HepG2 (cell line): ENCODE results near the gene KLHL3. TPM values are rescaled to one million over a fixed set of nuclear protein-coding genes. Genes with fewer than 3 reads are reported as not detected.

ENCODE experiments used
- ATAC-seq: fragments of 200-7000 bp; cut with Tn5 transposase; 3 replicates; pipeline ENCODE4 v1.9.1; 2020; ENCODE audit warnings: mild to moderate bottlenecking, moderate library complexity
- BruUV-seq: library from RNA; stranded (reverse); fragments of 400-500 nt; replicated peaks from 2 replicates; lab custom pipeline; 2021; lab: Mats Ljungman, UMichigan
- CTCF ChIA-PET: fragments of 300-600 bp; formaldehyde crosslinking; extraction: SDS; loops from one replicate; lab custom pipeline; 2021; ENCODE audit warnings: low total read pairs, inconsistent platforms, low intra/inter-chr PET ratio; lab: Yijun Ruan, JAX
- POLR2A ChIA-PET: fragments of 350-600 bp; sonication (Branson Sonifier 250); formaldehyde crosslinking; loops from one replicate; lab custom pipeline; 2020; ENCODE audit warnings: antibody characterized with exemption, inconsistent platforms; lab: Yijun Ruan, JAX
- DNase-seq: peaks from one replicate; pipeline ENCODE4 v3.0.0-alpha.2; 2015; ENCODE audit warnings: low spot score
- FAIRE-seq: peaks from 3 replicates; lab custom pipeline; 2011; peaks lifted over from hg19 to GRCh38; lab: Jason Lieb, UNC
- H2AFZ ChIP-seq: one replicate; pipeline ENCODE4 v1.6.1; 2011; ENCODE audit warnings: low read length, inconsistent platforms
- H3K27ac ChIP-seq: fragments of 300-600 bp; 3 replicates; pipeline ENCODE4 v1.8.0; 2011; ENCODE audit warnings: mixed run types, mild to moderate bottlenecking, mixed read lengths, low read length, inconsistent platforms; ENCODE audit not compliant: insufficient read depth; ENCODE audit errors: extremely low read length
- H3K27me3 ChIP-seq, 2 experiments: fragments of 200-600 bp in 1 of 2; 2 replicates in 1 of 2; 3 replicates in 1 of 2; pipeline versions ENCODE4 v1.6.0 to v1.8.0; 2011; ENCODE audit warnings: low read length in 2 of 2, mild to moderate bottlenecking in 2 of 2, moderate library complexity in 2 of 2, inconsistent platforms in 1 of 2; ENCODE audit not compliant: insufficient read depth in 2 of 2, control insufficient read depth in 1 of 2
- H3K36me3 ChIP-seq, 2 experiments: fragments of 200-600 bp in 1 of 2; replicated peaks in 1 of 2; 2 replicates in 1 of 2; 3 replicates in 1 of 2; pipeline versions ENCODE4 v1.5.1 to v1.8.0; 2011; ENCODE audit warnings: low read length in 2 of 2, inconsistent platforms in 1 of 2; ENCODE audit not compliant: insufficient read depth in 2 of 2, control insufficient read depth in 1 of 2
- H3K4me1 ChIP-seq: 2 replicates; pipeline ENCODE4 v1.5.1; 2012; ENCODE audit warnings: low read length, inconsistent platforms; ENCODE audit not compliant: insufficient read depth
- H3K4me2 ChIP-seq: 2 replicates; pipeline ENCODE4 v1.6.0; 2011; ENCODE audit warnings: low read depth, low read length, inconsistent platforms
- H3K4me3 ChIP-seq, 3 experiments: fragments of 200-600 bp in 1 of 3; sonication (generic), shearing (Covaris generic) in 1 of 3; replicated peaks in 1 of 3; 2 replicates each; pipeline ENCODE4 v1.5.1; 2011 to 2016; ENCODE audit warnings: low read length in 3 of 3, inconsistent platforms in 2 of 3, low read depth in 2 of 3, mild to moderate bottlenecking in 2 of 3, control low read depth in 1 of 3, mixed read lengths in 1 of 3; ENCODE audit not compliant: insufficient read depth in 1 of 3
- H3K79me2 ChIP-seq: one replicate; pipeline ENCODE4 v1.6.1; 2011; ENCODE audit warnings: low read length, inconsistent platforms; ENCODE audit not compliant: insufficient read depth
- H3K9ac ChIP-seq: 2 replicates; pipeline ENCODE4 v1.6.0; 2011; ENCODE audit warnings: mild to moderate bottlenecking, low read depth, low read length, inconsistent platforms; ENCODE audit not compliant: insufficient read depth
- H3K9me3 ChIP-seq: 2 replicates; pipeline ENCODE4 v1.5.1; 2012; ENCODE audit warnings: mild to moderate bottlenecking, low read length
- H4K20me1 ChIP-seq: 2 replicates; pipeline ENCODE4 v1.6.0; 2011; ENCODE audit warnings: inconsistent platforms, mild to moderate bottlenecking, low read length, moderate library complexity; ENCODE audit not compliant: insufficient read depth
- ARID2 ChIP-seq: sonication (generic); formaldehyde crosslinking; IDR thresholded peaks from 2 replicates; pipeline ENCODE4 v1.8.1; 2022; ENCODE audit warnings: mild to moderate bottlenecking, missing genetic modification reagents, borderline replicate concordance
- ARNT2 ChIP-seq: sonication (generic); formaldehyde crosslinking; IDR thresholded peaks from 2 replicates; pipeline ENCODE4 v1.8.0; 2022; ENCODE audit warnings: mild to moderate bottlenecking, low read depth, missing genetic modification reagents, moderate library complexity
- EEA1 ChIP-seq: sonication (generic); formaldehyde crosslinking; IDR thresholded peaks from 2 replicates; pipeline ENCODE4 v1.5.1; 2020; ENCODE audit warnings: mild to moderate bottlenecking, missing genetic modification reagents, borderline replicate concordance
- JUND ChIP-seq: sonication (generic); formaldehyde crosslinking; IDR thresholded peaks from 2 replicates; pipeline ENCODE4 v1.8.0; 2022; ENCODE audit warnings: mild to moderate bottlenecking, missing genetic modification reagents
- RARA ChIP-seq: IDR thresholded peaks from 2 replicates; pipeline ENCODE4 v1.6.1; 2016; ENCODE audit warnings: missing genetic modification reagents, missing compliant biosample characterization
- THYN1 ChIP-seq: sonication (generic); formaldehyde crosslinking; IDR thresholded peaks from 2 replicates; pipeline ENCODE4 v1.8.1; 2023; ENCODE audit warnings: low read depth, mild to moderate bottlenecking, moderate library complexity, missing genetic modification reagents, borderline replicate concordance
- ZFP37 ChIP-seq: sonication (generic); formaldehyde crosslinking; IDR thresholded peaks from 2 replicates; pipeline ENCODE4 v1.4.0; 2020; ENCODE audit warnings: missing genetic modification reagents, borderline replicate concordance
- ZNF124 ChIP-seq: sonication (generic); formaldehyde crosslinking; IDR thresholded peaks from 2 replicates; pipeline ENCODE4 v1.4.0; 2020; ENCODE audit warnings: missing genetic modification reagents
- ZNF547 ChIP-seq: sonication (generic); formaldehyde crosslinking; IDR thresholded peaks from 2 replicates; pipeline ENCODE4 v1.5.1; 2020; ENCODE audit warnings: mild to moderate bottlenecking, missing genetic modification reagents
- ZNF75D ChIP-seq: sonication (generic); formaldehyde crosslinking; IDR thresholded peaks from 2 replicates; pipeline ENCODE4 v1.8.1; 2023; ENCODE audit warnings: missing genetic modification reagents, mild to moderate bottlenecking, borderline replicate concordance
- WGBS: methylation state at CpG from one replicate; pipeline ENCODE4 v1.1.6; 2017; ENCODE audit warnings: low lambda C conversion rate; 5-methylcytosine and 5-hydroxymethylcytosine counted together
- in situ Hi-C: cut with HindIII; loops from 2 replicates; pipeline ENCODE4 v1.10.0; 2017; ENCODE audit warnings: low pct_unique_long_range_greater_than_20kb; ENCODE audit not compliant: extremely low pct_ligation_motif_present
- intact Hi-C: fragments of 100-400 bp; cut with micrococcal nuclease; formaldehyde crosslinking; loops from one replicate; pipeline ENCODE4 v1.10.0; 2022; ENCODE audit not compliant: unreplicated experiment
- polyA plus RNA-seq, 8 experiments: library from polyadenylated mRNA; depleted of rRNA in 3 of 8; stranded (reverse) in 7 of 8; unstranded in 1 of 8; fragments of >200 nt; fragmentation: Illumina TruSeq in 4 of 8; extraction: Trizol in 4 of 8; gene quantifications; 2 replicates each; pipeline versions ENCODE4 v1.2.1 to v1.2.3, GENCODE V29; 2011 to 2016; ENCODE audit warnings: low read depth in 4 of 8, missing spikeins in 1 of 8, mixed read lengths in 1 of 8; ENCODE audit not compliant: insufficient read depth in 1 of 8
- total RNA-seq, 5 experiments: library from RNA; depleted of rRNA; stranded (reverse); fragments of >200 nt; fragmentation: Illumina TruSeq; extraction: Trizol; gene quantifications; 2 replicates each; pipeline ENCODE4 v1.2.3, GENCODE V29; 2016; ENCODE audit warnings: low read depth in 1 of 5
- TF ChIP-seq, protein P1 (sequence below): sonication (generic); formaldehyde crosslinking; IDR thresholded peaks from 2 replicates; pipeline ENCODE4 v1.5.1; 2020; ENCODE audit warnings: mild to moderate bottlenecking, missing genetic modification reagents, moderate library complexity

KLHL3 gene
- total and polyA plus RNA-seq, 2 of the 13 experiments (the other 11 are each of a cell fraction or from before 2014, with no cell fraction given) = 0.02 to 0.08 TPM

- Histone ChIP-seq H3K27ac (no peak overlapping the region), H3K9ac (no peak overlapping the region), H3K27me3 (no peaks in the 10 kb centered on the region), H3K4me3 (no peak overlapping the region), H4K20me1 (no peaks in the 10 kb centered on the region), H3K4me1 (peaks cover 7% of the 10 kb centered on the region), H3K4me2 (no peak overlapping the region), H3K36me3 (no peaks in the 10 kb centered on the region), H3K9me3 (no peaks in the 10 kb centered on the region; the same call in 1 of the 2 replicates), H3K79me2 (no peaks in the 10 kb centered on the region), H2AFZ (no peak overlapping the region)
- 3% methylated on average over 2 of the region's 2 CpGs for WGBS
- ChIA-PET POLR2A (no interaction called here), CTCF (no interaction called here)
- no TSS peak for BruUV-seq
- in situ Hi-C loops = no loop called here
- ATAC-seq (no peak), DNase-seq (no peak), FAIRE-seq (no peak)
- TF ChIP-seq ZFP37 (CRISPR knock-in tag) = no peak
- TF ChIP-seq, protein P1, sequence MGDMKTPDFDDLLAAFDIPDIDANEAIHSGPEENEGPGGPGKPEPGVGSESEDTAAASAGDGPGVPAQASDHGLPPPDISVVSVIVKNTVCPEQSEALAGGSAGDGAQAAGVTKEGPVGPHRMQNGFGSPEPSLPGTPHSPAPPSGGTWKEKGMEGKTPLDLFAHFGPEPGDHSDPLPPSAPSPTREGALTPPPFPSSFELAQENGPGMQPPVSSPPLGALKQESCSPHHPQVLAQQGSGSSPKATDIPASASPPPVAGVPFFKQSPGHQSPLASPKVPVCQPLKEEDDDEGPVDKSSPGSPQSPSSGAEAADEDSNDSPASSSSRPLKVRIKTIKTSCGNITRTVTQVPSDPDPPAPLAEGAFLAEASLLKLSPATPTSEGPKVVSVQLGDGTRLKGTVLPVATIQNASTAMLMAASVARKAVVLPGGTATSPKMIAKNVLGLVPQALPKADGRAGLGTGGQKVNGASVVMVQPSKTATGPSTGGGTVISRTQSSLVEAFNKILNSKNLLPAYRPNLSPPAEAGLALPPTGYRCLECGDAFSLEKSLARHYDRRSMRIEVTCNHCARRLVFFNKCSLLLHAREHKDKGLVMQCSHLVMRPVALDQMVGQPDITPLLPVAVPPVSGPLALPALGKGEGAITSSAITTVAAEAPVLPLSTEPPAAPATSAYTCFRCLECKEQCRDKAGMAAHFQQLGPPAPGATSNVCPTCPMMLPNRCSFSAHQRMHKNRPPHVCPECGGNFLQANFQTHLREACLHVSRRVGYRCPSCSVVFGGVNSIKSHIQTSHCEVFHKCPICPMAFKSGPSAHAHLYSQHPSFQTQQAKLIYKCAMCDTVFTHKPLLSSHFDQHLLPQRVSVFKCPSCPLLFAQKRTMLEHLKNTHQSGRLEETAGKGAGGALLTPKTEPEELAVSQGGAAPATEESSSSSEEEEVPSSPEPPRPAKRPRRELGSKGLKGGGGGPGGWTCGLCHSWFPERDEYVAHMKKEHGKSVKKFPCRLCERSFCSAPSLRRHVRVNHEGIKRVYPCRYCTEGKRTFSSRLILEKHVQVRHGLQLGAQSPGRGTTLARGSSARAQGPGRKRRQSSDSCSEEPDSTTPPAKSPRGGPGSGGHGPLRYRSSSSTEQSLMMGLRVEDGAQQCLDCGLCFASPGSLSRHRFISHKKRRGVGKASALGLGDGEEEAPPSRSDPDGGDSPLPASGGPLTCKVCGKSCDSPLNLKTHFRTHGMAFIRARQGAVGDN (CRISPR knock-in tag) = no peak
- TF ChIP-seq ARNT2 = no peak
- intact Hi-C loops = no loop called here
These were observed 160.0 kb downstream of the KLHL3 start for GRCh38 chr5:137575847-137576246.

DNA sequence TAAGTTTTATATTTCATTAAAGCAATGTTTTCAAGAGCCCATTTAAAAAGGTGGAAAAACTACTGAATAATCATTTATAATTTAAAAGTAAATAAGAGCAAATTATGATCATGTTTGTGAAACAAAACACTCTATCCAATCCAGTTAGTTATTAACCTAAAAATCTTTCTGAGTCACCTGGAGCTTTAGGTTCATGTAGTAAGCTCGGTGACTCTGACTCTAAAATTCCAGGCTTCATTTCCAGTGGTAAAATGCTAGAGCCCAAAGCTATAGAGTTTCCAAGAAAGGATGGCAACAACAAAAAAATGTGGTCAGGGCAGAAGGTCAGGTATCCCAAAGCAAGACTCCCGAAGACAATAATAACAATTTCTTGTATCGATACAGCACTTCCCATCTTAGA lies 160.7 kb downstream of the KLHL3 start:
- no peaks in the 10 kb centered on the region for H4K20me1 ChIP-seq
- no peak for TF ChIP-seq JUND (CRISPR knock-in tag)
- TF ChIP-seq ZNF75D = no peak
- no peak for TF ChIP-seq ZNF547 (CRISPR knock-in tag)
- no peak for TF ChIP-seq ARID2 (CRISPR knock-in tag)
- TF ChIP-seq THYN1 (CRISPR knock-in tag) = no peak
- TF ChIP-seq RARA (CRISPR knock-in tag) = no peak
- TF ChIP-seq EEA1 (CRISPR knock-in tag) = no peak
- TF ChIP-seq ZNF124 (CRISPR knock-in tag) = no peak
- H3K9me3 ChIP-seq = no peaks in the 10 kb centered on the region; the same call in 1 of the 2 replicates
- BruUV-seq = no TSS peak
- in situ Hi-C loops (no loop called here), intact Hi-C loops (no loop called here)
- WGBS = 26% methylated on average over 3 of the region's 3 CpGs
- ATAC-seq (no peak), DNase-seq (no peak), FAIRE-seq (no peak)
- no peak overlapping the region for H3K4me3 ChIP-seq
- H2AFZ ChIP-seq = no peak overlapping the region
- no peak overlapping the region for H3K9ac ChIP-seq
- no peak overlapping the region for H3K27ac ChIP-seq
- ChIA-PET POLR2A (no interaction called here), CTCF (no interaction called here)
- no peaks in the 10 kb centered on the region for H3K79me2 ChIP-seq
- H3K4me1 ChIP-seq = peaks cover 7% of the 10 kb centered on the region
- H3K4me2 ChIP-seq = no peak overlapping the region
- H3K27me3 ChIP-seq = no peaks in the 10 kb centered on the region
- no peaks in the 10 kb centered on the region for H3K36me3 ChIP-seq
